GM13976 (cell line): ENCODE results near the gene FIGNL2.
"Not testable (repeated sequence)": the region's sequence is repeated elsewhere in the genome, so short reads cannot be mapped to it uniquely, and the experiment has no call there.

ENCODE experiments used
- DNase-seq: peaks from one replicate; pipeline ENCODE4 v3.0.0; 2012; ENCODE audit warnings: low spot score
- in situ Hi-C: fragments of 300-500 bp; cut with MboI; formaldehyde crosslinking; loops from one replicate; pipeline ENCODE4 v1.12.0; 2022; ENCODE audit warnings: low sequenced_read_pairs, mixed read lengths, inconsistent platforms; ENCODE audit not compliant: unreplicated experiment
- TF ChIP-seq, protein P1 (sequence below): IDR thresholded peaks from 2 replicates; pipeline ENCODE4 v1.5.1; 2012; ENCODE audit warnings: borderline replicate concordance, mild to moderate bottlenecking; ENCODE audit not compliant: insufficient read depth; ENCODE audit errors: extremely low read depth, missing control alignments, control extremely low read depth

FIGNL2 gene

DNA sequence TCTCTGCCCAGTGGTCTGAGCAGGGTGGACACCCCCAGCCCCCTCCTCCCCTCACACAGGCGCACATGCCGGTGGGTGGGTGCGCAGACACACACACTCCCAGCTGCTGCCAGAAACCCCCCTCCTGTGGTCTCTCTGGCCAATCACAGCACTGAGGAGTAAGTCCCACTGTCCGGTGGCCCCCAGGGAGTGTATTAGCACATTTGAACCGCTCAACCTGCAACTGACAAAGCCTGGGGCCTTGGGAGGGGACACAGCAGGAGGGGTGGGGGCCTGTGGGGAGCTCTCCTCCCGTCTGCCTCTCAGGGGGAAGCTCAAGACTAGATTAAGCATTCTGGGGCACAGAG is 11.7 kb downstream of the FIGNL2 start:
- DNase-seq = no peak
- in situ Hi-C loops = no loop called here
- TF ChIP-seq, protein P1, sequence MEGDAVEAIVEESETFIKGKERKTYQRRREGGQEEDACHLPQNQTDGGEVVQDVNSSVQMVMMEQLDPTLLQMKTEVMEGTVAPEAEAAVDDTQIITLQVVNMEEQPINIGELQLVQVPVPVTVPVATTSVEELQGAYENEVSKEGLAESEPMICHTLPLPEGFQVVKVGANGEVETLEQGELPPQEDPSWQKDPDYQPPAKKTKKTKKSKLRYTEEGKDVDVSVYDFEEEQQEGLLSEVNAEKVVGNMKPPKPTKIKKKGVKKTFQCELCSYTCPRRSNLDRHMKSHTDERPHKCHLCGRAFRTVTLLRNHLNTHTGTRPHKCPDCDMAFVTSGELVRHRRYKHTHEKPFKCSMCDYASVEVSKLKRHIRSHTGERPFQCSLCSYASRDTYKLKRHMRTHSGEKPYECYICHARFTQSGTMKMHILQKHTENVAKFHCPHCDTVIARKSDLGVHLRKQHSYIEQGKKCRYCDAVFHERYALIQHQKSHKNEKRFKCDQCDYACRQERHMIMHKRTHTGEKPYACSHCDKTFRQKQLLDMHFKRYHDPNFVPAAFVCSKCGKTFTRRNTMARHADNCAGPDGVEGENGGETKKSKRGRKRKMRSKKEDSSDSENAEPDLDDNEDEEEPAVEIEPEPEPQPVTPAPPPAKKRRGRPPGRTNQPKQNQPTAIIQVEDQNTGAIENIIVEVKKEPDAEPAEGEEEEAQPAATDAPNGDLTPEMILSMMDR = no peak

DNA sequence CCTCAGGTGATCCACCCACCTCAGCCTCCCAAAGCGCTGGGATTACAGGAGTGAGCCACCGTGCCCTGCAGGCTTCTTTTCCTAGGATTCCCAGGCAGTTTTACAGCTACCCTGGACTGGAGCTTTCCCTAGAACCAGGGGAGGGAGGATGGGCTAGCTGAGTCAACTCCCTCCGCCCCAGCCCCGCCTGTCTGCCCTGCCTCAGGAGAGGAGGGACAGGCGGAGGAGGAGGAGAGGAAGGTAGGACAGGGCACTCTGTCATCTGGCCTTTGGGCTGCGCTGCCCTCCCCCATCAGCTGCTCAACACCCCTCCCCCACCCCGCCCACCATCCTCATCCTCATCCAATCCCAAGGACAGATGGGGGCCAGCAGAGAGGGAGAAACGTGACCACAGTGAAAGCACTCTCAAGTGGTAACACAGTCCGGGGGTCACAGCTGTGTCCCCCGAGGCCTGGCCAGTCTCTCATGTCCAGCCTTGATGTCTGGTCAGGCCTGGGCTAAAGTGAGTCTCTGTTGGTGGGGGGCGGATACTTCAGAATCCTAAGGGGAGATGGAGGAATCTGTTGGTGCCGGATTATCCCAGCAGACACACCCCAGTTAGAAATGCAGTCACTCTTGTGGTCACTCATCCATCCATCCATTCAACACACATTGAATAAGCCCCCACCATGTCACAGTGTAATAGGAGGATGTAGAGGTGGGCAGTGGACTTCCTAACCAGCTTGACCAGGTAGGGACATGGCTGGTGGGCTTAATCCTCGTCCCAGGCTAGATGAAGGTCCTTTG is 12.3 kb downstream of the FIGNL2 start:
- DNase-seq = no peak
- in situ Hi-C loops = no loop called here
- TF ChIP-seq, protein P1 = no peak

DNA sequence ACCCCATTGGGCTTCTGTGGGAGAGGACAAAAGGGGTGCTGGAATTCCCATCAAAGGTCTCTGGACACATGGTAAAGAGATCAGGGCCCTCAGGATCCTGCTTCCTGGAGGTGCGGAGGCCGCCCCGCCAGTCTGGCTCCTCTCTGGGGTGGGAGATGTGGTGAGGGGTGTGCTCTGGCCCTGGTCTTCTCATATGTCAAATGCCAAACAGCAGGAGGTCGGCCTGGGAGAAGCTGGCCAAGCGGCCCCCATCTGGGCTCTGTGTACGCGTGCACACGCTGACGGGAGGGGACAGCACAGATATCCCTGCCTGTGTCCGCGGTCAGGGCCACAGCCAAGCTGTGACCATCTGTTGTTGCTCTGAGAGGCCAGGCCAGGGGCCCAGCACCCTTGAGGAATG is 14.1 kb downstream of the FIGNL2 start:
- in situ Hi-C loops = no loop called here
- DNase-seq = no peak
- TF ChIP-seq, protein P1 = no peak

DNA sequence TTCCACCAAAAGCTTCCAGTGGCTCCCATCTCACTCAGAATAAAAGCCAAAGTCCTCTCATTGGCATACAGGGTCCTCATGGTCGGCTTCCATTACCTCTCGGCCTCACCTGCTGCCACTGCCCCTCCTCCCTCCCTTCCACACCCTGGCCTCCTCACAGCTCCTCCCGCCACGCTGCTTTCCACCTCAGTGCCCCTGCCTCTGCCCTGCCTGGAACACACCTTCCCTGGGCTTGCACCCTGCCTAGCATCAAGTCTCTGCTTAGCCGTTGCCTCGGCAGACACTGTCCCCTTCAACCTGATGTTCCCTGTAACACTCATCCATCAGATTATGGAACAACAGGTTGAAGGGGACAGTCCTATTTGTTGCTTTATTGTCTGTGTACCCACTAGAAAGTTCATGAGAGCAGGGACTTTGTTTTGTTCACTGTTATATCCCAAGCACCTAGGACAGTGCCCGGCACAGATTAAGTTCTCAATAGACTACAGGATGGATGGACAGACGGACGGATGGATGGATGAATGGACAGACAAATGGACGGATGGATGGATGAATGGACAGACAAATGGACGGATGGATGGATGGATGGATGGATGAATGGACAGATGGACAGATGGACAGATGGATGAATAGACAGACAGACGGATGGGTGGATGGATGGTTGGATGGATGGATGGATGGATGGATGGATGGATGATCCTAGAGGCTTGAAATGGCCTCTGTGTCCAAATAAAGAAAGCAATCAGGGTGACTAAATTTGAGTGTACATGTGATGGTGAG is 14.9 kb downstream of the FIGNL2 start:
- TF ChIP-seq, protein P1 = no peak
- in situ Hi-C loops = no loop called here
- no peak for DNase-seq

DNA sequence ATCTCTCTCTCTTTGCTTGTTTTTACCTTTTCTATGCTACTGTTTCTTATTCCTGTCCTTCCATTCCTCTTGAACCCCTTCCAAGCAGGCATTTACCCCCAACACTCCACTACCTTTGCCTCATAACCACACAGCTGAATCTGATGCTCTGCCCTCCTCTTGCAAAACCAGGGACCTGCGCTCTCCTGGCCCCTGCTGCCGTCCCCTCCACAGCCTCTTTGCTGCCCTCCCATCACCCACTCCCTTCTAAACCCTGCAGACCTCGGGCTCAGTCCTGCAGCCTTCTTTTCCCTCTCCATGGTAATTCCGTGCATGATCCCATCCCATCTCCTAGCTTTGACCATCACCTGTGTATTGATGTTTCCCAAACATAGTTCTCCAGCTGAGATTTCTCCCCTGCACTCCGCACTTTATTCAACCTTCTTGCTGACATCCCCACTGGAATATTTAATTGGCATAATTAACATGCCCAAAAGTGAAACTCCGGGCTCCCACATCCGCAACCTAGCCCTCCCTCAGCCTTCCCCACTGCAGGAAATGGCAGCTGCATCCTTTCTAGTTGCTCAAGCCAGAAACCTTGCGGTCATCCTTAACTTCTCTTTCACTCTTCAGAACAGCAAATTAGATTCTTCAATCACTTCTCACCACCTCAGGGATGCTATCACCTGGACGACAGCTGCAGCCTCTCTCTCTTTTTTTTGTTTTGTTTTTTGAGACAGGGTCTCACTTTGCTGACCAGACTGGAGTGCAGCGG is 16.0 kb downstream of the FIGNL2 start:
- in situ Hi-C loops = no loop called here
- TF ChIP-seq, protein P1 = no peak
- no peak for DNase-seq

DNA sequence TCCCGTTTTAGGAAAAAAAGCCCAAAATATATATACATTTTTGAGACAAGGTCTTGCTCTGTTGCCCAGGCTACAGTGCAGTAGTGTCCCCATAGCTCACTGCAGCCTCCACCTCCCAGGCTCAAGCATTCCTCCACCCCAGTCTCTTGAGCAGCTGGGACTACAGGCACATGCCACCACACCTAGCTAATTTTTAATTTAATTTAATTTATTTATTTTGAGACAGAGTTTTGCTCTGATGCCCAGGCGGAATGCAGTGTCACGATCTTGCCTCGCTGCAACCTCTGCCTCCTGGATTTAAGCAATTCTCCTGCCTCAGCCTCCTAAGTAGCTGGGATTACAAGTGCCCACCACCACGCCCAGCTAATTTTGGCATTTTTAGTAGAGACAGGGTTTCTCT is 16.7 kb downstream of the FIGNL2 start:
- in situ Hi-C loops, DNase-seq: not testable (repeated sequence)
